Panc1 (cell line): Measurements from ENCODE around the gene NUP133. TPM values are rescaled to one million over a fixed set of nuclear protein-coding genes. Genes with fewer than 3 reads are reported as not detected.

Experiments
- ATAC-seq: fragments of 200-7000 bp; cut with Tn5 transposase; 2 replicates; pipeline ENCODE4 v1.9.1; 2020; ENCODE audit warnings: mild to moderate bottlenecking, moderate library complexity
- BruUV-seq: library from RNA; stranded (reverse); fragments of 400-500 nt; replicated peaks from 2 replicates; lab custom pipeline; 2021; lab: Mats Ljungman, UMichigan
- CTCF ChIA-PET: fragments of 300-600 bp; sonication (Branson Sonifier 250); formaldehyde crosslinking; loops from one replicate; lab custom pipeline; 2022; ENCODE audit warnings: antibody characterized with exemption; lab: Charles Lee
- POLR2A ChIA-PET: fragments of 300-600 bp; sonication (Branson Sonifier 250); formaldehyde crosslinking; loops from one replicate; lab custom pipeline; 2022; ENCODE audit warnings: antibody characterized with exemption; lab: Charles Lee
- DNase-seq: peaks from one replicate; pipeline ENCODE4 v3.0.0-alpha.2; 2010; ENCODE audit warnings: low read depth, low spot score
- H3K27ac ChIP-seq: 2 replicates; pipeline ENCODE4 v1.5.1; 2011; ENCODE audit warnings: mild to moderate bottlenecking, low read length, inconsistent platforms
- H3K27me3 ChIP-seq: fragments of 200-500 bp; sonication (Bioruptor generic); 2 replicates; pipeline ENCODE4 v1.6.0; 2014; ENCODE audit warnings: low read length, inconsistent platforms; ENCODE audit not compliant: control insufficient read depth, insufficient read depth
- H3K36me3 ChIP-seq: fragments of 200-500 bp; sonication (Bioruptor generic); 2 replicates; pipeline ENCODE4 v1.5.1; 2014; ENCODE audit warnings: inconsistent platforms, mild to moderate bottlenecking, low read length, moderate library complexity; ENCODE audit not compliant: control insufficient read depth, insufficient read depth
- H3K4me1 ChIP-seq: 2 replicates; pipeline ENCODE4 v1.5.1; 2011; ENCODE audit warnings: inconsistent platforms, mild to moderate bottlenecking, low read length, moderate library complexity; ENCODE audit not compliant: control insufficient read depth, insufficient read depth
- H3K4me3 ChIP-seq, 2 experiments: 2 replicates each; pipeline ENCODE4 v1.5.1; 2011 to 2012; ENCODE audit warnings: low read depth in 2 of 2, low read length in 2 of 2, mild to moderate bottlenecking in 2 of 2, inconsistent platforms in 1 of 2, moderate library complexity in 1 of 2
- H3K9me3 ChIP-seq: fragments of 200-500 bp; sonication (Bioruptor generic); 2 replicates; pipeline ENCODE4 v1.5.1; 2014; ENCODE audit warnings: low read depth, mild to moderate bottlenecking, inconsistent platforms, low read length, moderate library complexity; ENCODE audit not compliant: control insufficient read depth, insufficient read depth
- CTCF ChIP-seq: fragments of 450-650 bp; IDR thresholded peaks from 2 replicates; pipeline ENCODE4 v1.5.1; 2017; ENCODE audit warnings: mild to moderate bottlenecking
- POLR2AphosphoS5 ChIP-seq: IDR thresholded peaks from 2 replicates; pipeline ENCODE4 v1.6.1; 2012; ENCODE audit warnings: mild to moderate bottlenecking, low read depth, low read length, moderate library complexity
- SIN3A ChIP-seq: IDR thresholded peaks from 2 replicates; pipeline ENCODE4 v1.6.1; 2012; ENCODE audit warnings: low read depth, mild to moderate bottlenecking, low read length, moderate library complexity, borderline replicate concordance; ENCODE audit not compliant: insufficient read depth
- TCF7L2 ChIP-seq: IDR thresholded peaks from 2 replicates; pipeline ENCODE4 v1.6.1; 2011; ENCODE audit warnings: mild to moderate bottlenecking, low read depth, low read length, inconsistent platforms
- in situ Hi-C: cut with HindIII; loops from 2 replicates; pipeline ENCODE4 v1.10.0; 2016; ENCODE audit warnings: low sequenced_read_pairs, low pct_unique_long_range_greater_than_20kb
- intact Hi-C: fragments of 100-400 bp; cut with micrococcal nuclease; formaldehyde crosslinking; loops from one replicate; pipeline ENCODE4 v1.10.0; 2022; ENCODE audit not compliant: unreplicated experiment
- total RNA-seq: library from RNA; stranded (reverse); gene quantifications from one replicate; pipeline ENCODE4 v1.2.1, GENCODE V29; 2021; ENCODE audit not compliant: unreplicated experiment
- TF ChIP-seq, protein P1 (sequence below), 2 experiments: IDR thresholded peaks; 2 replicates each; pipeline ENCODE4 v1.6.1; 2011 to 2012; ENCODE audit warnings: low read depth in 2 of 2, control low read depth in 1 of 2, low read length in 1 of 2, mild to moderate bottlenecking in 1 of 2, moderate library complexity in 1 of 2; ENCODE audit not compliant: insufficient read depth in 1 of 2

NUP133 gene
- total RNA-seq, 1 experiment from 2014 or later, result 39.5 TPM

GRCh38 chr1:229535230-229535629 lies 27.1 kb upstream of the NUP133 start:
- Histone ChIP-seq H3K4me3 (no peak overlapping the region), H3K4me1 (no peaks in the 10 kb centered on the region), H3K27ac (no peak overlapping the region), H3K9me3 (no peaks in the 10 kb centered on the region), H3K36me3 (peaks cover 2% of the 10 kb centered on the region; the same call in 1 of the 2 replicates), H3K27me3 (no peaks in the 10 kb centered on the region)
- ATAC-seq, result no peak
- TF ChIP-seq SIN3A, result no peak
- TF ChIP-seq TCF7L2, result no peak
- no peak for TF ChIP-seq CTCF
- TF ChIP-seq, protein P1, sequence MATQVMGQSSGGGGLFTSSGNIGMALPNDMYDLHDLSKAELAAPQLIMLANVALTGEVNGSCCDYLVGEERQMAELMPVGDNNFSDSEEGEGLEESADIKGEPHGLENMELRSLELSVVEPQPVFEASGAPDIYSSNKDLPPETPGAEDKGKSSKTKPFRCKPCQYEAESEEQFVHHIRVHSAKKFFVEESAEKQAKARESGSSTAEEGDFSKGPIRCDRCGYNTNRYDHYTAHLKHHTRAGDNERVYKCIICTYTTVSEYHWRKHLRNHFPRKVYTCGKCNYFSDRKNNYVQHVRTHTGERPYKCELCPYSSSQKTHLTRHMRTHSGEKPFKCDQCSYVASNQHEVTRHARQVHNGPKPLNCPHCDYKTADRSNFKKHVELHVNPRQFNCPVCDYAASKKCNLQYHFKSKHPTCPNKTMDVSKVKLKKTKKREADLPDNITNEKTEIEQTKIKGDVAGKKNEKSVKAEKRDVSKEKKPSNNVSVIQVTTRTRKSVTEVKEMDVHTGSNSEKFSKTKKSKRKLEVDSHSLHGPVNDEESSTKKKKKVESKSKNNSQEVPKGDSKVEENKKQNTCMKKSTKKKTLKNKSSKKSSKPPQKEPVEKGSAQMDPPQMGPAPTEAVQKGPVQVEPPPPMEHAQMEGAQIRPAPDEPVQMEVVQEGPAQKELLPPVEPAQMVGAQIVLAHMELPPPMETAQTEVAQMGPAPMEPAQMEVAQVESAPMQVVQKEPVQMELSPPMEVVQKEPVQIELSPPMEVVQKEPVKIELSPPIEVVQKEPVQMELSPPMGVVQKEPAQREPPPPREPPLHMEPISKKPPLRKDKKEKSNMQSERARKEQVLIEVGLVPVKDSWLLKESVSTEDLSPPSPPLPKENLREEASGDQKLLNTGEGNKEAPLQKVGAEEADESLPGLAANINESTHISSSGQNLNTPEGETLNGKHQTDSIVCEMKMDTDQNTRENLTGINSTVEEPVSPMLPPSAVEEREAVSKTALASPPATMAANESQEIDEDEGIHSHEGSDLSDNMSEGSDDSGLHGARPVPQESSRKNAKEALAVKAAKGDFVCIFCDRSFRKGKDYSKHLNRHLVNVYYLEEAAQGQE (IDR thresholded peaks at IDR 0.05; ENCODE audit: insufficient read depth in 1 of 2, low read depth in 2 of 2, low read length in 1 of 2), result no peak
- ChIA-PET POLR2A (no interaction called here), CTCF (interaction anchor here (0.6 kb wide), 2 partner anchors 11 to 45 kb away, joined by 3 read pairs; no protein-coding TSS in a partner anchor)
- in situ Hi-C loops (no loop called here), intact Hi-C loops (no loop called here)
- no TSS peak for BruUV-seq
- no peak for DNase-seq

GRCh38 chr1:229531326-229531725 lies 23.2 kb upstream of the NUP133 start:
- Histone ChIP-seq H3K9me3 (no peaks in the 10 kb centered on the region), H3K4me1 (no peaks in the 10 kb centered on the region), H3K27me3 (no peaks in the 10 kb centered on the region), H3K27ac (no peak overlapping the region), H3K4me3 (no peak overlapping the region), H3K36me3 (0 out of 2 replicates have a peak, but pooled peaks cover 3% of the 10 kb centered on the region)
- no peak for TF ChIP-seq TCF7L2
- TF ChIP-seq, protein P1 (IDR thresholded peaks at IDR 0.05; ENCODE audit: insufficient read depth in 1 of 2, low read depth in 2 of 2, low read length in 1 of 2), result no peak
- TF ChIP-seq CTCF, result no peak
- TF ChIP-seq SIN3A, result no peak
- TF ChIP-seq POLR2AphosphoS5, result no peak
- ChIA-PET CTCF (no interaction called here), POLR2A (interaction anchor here (0.7 kb wide), 1 partner anchor 26 kb away, joined by 8 read pairs; no protein-coding TSS in a partner anchor)
- DNase-seq, result no peak
- BruUV-seq, result no TSS peak
- ATAC-seq, result no peak
- intact Hi-C loops (no loop called here), in situ Hi-C loops (no loop called here)
